ENCODE results near the gene TMPRSS11F.
"Not testable (repeated sequence)": the region's sequence is repeated elsewhere in the genome, so short reads cannot be mapped to it uniquely, and the experiment has no call there.

The TMPRSS11F gene

DNA sequence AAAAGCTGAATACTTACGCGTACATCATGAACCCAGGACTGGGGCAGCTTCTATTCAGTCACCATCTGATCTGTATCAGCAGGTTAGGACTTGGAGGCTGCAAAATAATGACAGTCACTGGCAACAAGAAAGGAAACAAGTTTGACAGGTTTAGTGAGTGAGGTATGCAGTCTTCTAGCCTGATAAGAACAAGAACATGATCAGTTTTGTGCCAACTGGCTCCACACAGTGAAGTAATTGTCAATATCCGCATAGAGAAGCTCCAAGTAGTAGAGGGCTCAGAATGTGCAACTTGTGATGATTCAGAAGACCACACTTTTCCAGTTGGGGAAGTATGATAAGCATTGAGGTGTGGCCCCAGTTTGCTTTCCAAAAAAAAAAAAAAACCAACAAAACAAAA lies at the start of gene TMPRSS11F:
TSS of gene TMPRSS11F (minus strand) at position 77 of the 400 bp plus-strand sequence. CDS start at position 28, 49 bp downstream.
- DNase-seq, result no peak

DNA sequence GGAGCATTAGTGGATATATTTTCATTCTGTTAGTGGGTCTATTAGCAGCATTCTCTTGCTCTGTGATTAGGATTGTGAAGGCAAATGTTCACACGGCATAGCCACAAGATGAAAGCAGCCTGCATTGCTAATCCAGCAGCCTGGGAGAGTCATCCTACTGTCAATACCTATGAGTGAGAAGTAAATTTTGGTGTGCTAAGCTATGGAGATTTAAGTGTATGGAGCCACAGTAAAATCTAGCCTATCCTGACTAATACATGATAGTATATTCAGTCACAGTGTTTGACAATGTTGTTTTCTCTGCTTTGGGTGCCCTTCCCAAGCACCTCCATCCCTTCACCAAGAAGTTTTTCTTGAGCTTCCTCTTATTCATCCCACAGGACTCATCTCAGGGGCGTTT lies 47.2 kb upstream of the TMPRSS11F start:
- DNase-seq, result no peak

DNA sequence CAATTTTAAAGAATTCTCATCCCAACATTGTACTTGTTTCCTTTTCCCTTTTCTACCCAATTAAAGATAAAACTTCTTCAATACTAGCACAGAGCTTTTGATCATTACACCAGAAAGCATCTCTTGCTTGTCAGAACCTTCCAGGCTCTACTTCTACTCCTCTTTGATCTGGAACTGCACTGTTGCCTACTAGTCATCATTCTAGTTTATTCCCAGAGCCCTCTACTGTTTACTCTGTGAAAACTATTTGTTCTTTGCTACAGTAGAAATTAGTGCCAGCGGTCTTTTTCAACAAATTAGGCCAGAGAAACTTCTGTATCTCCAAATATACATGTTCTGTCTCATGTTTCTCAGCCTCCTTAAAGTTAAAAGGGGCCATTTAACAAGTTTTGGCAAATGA lies 46.8 kb upstream of the TMPRSS11F start:
- DNase-seq, result no peak

DNA sequence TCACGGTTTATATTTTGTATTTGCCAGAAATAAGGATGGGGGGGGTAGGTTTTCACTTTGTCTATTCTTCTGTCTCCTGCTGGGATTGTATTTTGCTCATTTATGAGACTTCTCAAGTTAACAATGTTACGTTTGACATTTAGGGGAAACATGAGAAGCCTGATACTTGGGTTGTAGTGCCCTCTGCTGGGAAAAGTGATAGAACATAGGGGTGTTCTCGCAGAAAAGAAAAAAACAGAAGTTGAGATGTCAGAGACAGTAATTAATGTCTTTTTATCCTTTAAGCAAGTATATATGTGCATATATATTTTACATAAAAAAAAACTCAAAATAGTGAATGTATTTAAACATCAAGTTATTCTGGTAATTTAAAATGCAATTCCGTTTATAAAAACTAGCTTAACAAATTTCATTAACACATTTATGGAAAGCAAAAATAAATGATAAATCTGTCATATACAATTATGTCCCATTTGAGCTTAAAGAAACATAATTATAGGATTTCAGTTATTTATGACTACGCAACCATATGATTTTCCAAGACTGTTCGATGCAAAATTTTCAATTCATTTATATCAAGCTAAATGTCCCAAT lies 46.0 kb upstream of the TMPRSS11F start:
- DNase-seq, result peak; percentile 22

DNA sequence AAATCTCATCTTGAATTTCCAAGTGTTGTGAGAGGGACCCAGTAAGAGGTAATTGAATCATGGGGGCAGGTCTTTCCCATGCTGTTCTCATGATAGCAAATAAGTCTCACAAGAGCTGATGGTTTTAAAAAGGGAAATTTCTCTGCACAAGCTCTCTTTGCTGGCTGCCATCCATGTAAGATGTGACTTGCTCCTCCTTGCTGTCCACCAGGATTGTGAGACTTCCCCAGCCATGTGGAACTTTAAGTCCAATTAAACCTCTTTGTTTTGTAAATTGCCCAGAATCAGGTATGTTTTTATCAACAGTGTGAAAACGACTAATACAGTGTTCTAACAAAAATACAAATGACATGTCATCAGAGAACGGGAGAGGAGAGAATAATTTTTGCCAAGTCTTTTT lies 44.7 kb upstream of the TMPRSS11F start:
- not testable (repeated sequence) for DNase-seq

DNA sequence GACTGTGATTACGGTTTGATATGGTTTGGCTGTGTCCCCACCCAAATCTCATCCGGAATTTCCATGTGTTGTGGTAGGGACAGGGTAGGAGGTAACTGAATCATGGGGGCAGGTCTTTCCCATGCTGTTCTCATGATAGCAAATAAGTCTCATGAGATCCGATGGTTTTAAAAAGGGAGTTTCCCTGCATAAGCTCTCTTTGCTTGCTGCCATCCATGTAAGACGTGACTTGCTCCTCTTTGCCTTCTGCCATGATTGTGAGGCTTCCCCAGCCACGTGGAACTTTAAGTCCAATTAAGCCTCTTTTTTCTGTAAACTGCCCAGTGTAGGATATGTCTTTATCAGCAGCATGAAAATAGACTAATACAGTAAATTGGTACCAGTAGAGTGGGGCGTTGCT lies 42.5 kb upstream of the TMPRSS11F start:
- DNase-seq, result not testable (repeated sequence)

DNA sequence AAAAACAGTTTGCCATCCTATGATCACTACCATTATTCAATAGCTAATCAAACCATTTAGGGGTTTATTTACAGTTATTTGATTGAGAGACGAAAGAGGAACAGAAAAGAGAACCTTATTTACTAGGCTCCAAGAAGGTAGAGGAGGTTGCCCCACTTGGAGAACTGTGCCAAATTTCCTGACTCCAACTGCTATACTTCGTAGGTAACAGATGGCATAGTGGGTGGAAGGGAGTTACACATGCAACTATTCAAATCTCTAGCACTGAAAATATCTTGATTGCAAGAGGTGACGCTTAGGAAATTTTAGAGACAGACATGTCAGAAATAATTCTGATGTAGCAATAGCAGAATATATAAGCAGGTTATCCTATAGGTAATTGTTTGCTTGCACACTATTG lies 38.0 kb upstream of the TMPRSS11F start:
- DNase-seq, result no peak

DNA sequence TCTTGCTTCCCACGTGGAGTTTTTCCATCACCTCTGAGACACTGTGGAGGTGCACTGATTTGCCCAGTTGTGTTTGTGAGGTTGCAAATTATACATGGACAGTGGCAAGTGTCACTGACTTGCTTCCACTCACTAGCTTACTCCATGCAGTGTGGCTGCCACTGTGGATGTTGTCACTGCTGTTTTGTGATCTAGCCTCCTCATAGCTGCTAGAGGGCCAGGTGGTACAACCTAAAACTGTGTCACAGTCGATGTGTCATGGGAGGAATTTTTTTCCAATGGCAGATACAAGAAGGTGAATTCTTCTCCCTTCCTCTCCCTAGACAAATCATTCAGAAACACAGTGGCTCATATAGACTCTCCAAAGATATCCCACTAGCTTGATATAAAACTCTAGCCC lies 37.5 kb upstream of the TMPRSS11F start:
- DNase-seq, result no peak

DNA sequence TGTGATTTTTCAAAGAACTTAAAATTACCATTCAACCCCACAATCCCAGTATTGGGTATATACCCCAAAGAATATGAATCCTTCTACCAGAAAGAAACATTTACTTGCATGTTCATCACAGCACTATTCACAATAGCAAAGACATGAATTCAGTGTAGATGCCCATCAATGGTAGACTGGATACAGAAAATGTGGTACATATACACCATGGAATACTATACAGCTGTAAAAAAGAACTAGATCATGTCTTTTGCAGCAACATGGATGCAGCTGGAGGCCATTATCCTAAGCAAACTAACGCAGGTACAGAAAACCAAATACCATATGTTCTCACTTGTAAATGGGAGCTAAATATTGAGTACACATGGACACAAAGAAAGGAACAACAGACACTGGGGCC lies 34.1 kb upstream of the TMPRSS11F start:
- no peak for DNase-seq

DNA sequence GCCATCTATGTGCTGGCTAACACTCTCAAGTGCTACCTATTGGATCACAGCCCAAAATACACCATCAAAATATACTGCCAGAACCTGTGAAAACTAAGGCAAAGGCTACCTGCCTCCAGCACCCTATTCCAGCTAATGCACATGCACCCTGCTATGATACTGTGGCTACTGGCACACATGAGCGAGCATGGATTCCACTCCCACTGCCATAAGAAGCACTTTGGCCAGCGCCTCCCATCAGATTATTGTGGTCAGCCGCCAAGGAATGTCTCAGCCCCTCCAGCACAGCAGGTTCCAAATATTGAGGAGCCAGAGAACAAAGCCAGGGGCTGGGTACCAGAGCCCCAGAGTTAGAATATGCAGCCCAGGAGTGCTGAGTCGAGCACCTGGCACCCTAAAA lies 32.5 kb upstream of the TMPRSS11F start:
- DNase-seq, result no peak

DNA sequence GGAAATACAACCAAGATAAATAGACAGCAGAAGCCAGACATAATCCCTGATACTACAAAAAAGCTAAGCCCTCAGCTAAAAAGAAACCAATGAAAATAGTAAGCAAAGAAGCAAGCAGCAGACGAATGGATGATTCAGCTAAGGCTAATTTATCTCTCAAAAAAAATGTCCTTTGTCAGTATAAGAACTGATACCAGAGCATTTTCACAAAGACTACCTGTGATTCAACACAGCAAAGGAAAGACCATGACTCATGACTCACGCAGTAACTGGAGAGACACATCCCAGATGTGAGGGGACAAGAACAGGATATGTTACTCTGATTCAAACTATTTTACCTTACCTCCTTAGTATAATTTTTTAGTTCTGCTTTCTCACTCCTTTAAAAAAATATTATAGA lies 22.7 kb upstream of the TMPRSS11F start:
- no peak for DNase-seq

DNA sequence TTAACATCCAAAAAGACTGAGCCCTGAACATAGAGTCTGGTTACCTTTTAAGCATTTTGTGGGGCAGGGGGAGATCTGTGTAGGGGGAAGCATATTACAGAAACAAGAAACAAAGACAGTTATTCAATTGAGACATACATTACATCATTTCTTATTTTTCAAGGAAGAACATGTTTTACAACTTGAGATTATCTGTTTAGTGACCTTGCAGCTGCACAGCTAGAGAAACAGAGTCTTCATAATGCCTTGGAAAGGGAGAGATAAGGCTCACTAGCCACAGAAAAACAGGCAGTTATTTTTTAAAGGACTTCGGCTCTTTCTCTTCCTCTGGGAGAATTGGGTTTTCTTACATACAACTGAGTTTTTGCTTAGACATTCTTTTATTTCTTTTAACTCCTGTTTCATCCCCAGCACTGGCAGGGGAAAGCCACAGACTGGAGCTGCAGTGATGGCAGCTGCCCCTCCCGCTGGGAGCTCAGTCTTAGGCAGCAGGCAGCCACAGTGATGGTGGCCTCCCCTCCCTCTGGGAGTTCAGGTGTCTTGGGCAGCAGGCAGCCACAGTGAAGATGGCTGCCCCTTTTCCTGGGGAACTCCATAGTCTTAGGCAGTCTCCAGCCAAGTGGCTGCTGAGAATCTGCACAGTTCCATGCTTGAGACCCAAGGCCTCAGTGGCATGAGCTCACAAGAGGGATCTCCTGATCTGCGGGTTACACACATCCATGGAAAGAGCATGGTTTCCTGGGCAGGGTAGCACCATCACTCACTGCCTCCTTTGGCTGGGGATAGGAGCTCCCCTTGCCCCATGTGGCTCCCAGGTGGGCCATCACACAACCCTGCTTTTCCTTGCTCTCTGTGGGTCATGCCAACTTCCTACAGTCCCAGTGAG lies 19.4 kb upstream of the TMPRSS11F start:
- DNase-seq, result no peak

DNA sequence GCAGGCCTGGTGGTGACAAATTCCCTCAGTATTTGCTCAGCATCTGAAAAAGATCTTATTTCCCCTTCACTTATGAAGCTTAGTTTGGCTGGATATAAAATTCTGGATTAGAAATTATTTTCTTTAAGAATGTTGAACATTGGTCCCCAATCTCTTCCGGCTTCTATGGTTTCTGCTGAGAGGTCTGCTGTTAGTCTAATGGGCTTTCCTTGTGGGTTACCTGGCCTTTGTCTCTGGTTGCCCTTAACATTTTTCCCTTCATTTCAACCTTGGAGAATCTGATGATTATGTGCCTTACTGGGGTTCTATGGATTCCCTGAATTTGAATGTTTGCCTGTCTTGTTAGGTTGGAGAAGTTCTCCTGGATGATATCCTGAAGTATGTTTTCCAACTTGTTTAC lies 17.4 kb upstream of the TMPRSS11F start:
- no peak for DNase-seq

DNA sequence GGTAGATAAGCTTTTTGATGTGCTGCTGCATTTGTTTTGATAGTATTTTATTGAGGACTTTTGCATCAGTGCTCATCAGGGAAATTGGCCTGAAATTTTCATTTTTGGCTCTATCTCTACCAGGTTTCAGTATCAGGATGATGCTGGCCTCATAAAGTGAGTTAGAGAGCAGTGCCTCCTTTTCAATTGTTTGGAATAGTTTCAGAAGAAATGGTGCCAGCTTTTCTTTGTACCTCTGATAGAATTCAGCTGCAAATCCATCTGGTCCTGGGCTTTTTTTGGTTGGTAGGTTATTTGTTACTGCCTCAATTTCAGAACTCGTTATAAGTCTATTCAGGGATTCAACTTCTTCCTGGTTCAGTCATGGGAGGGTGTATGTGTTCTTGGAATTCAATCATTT lies 15.6 kb upstream of the TMPRSS11F start:
- DNase-seq, result no peak

DNA sequence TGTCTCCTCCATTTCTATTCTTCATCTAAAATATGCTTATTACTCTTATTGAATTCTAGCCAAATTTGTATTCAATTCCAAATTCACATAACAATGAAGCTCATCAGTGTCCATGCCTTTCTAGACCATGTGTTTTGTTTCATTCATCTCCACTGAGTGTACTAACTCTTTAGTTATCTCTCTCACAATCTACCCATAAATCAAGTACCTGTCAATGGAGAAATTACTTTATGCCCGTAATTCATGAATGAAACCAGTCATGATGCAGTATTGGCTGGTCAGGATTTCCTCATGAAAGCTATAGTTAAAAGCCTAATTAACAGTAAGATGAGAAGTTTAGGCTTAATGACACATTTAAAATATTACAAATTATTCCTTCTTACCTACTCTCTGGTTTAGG lies 12.2 kb upstream of the TMPRSS11F start:
- no peak for DNase-seq

DNA sequence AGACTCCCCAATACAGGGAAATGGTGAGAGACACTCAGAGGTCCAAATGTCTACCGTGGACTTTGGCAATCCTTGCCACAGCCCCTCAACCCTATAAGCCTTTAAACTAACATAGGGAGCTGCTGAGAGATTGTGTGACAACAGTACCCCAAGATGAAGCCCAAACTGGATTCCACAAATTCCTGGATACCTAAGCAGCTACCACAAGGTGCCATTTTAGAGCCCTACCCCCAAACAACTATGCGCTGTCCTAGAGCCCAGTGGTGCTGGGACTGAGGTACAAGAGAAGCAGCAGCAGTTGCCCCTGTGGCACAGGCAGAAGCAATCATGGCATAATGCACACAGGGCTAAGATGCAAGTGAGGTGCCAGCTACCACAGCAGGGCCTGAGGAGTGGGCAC lies 2.7 kb upstream of the TMPRSS11F start:
- no peak for DNase-seq

DNA sequence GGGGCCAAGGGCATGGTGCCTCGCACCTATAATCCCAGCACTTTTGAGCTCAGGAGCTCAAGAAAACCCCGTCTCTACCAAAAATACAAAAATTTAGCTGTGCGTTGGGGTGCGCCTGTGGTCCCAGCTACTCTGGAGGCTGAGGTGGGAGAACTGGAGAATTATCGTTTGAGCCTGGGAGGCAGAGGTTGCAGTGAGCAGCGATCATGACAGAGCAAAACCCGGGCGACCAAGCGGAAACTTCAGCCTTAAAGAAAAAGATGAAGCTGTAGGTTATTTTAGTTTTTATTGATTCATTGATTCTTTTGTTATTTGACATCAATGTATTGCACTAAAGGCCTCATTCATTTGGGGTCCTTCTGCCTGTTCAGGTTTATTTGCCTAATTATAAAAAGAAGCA lies 5.4 kb downstream of the TMPRSS11F start:
- no peak for DNase-seq

DNA sequence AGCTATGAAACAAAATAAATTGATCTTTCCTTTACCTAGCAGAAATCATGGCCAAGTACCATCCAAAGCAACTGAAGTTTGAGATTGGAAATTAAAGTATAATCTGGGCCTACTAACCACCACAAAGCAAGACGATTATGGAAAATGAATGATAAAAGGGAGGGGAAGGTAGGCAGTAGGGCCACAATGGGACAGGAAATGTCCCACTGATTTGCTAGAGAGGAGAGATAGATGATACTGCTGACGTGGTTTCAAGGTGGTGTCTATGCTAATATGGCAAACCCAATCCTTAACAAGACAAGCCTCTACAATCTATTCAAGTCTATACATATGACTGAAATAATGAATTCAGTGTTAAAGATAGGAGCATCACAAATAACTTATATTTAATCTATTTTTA lies 6.1 kb downstream of the TMPRSS11F start:
- DNase-seq, result no peak

DNA sequence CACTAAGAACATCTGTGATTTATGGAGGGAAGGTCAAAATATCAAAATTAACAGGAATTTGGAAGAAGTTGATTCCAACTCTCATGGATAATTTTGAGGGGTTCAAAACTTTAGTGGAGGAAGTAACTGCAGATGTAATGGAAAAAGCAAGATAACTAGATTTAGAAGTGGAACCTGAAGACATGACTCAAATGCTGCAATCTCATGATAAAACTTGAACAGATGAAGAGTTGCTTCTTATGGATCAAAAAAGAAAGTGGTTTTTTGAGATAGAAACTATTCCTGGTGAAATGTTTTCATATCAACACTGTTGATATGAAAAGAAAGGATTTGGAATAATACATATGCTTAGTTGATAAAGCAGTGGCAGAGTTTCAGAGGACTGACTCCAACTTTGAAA lies 9.7 kb downstream of the TMPRSS11F start:
- DNase-seq, result no peak

DNA sequence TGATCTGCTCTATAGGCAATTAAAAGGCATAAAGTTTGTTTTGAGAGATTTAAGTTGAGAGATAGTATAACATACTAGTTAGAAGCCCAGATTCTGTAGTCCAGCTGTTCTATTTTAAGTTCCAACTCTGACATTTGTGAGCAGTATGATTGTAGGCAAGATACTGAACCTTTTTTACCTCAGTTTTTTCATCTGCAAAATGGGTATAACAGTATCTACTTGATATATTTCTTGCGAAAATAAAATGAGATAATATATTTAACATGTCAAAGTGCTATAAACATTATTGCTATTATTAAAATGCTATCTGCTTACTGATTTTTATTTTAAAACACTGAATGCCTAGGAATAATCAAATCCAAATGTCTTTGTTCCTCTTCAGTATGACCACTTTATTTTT lies 19.2 kb downstream of the TMPRSS11F start:
- no peak for DNase-seq

DNA sequence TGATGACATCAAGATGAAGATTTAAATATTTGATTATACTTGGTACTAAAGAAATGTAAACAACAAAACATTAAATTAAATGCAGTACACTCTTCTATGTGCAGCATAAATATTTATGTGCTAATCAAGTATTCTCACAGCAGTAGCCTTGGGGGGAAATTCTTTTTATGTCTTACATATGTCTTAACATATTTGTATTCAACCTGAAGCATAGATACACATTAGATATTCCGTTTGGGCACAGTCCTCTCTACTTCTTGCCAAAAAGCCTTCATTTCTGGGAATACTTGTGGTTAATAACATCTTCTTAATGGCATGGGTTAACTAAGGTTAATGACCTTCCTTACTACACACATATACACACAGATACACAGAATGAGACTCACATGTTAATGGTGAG lies 19.8 kb downstream of the TMPRSS11F start:
- no peak for DNase-seq

DNA sequence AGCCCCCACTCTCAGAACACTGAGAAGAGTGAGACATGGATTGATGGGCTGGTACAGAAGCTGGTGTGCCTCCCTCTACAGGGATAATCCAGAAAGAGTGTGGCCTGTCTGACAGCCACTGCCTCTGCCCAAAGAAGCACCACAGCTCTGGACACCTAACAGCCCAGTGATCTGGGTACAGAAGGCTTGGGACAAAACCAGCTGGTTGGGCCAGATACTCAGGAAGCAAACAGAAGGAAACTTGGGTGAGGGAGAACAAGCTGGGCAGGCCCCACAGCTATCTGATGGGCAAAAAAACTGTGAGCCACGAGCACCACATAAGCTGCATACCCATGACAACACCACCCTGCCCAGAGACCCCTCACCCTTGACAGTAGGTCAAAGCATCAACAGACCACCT lies 46.9 kb downstream of the TMPRSS11F start:
- no peak for DNase-seq

DNA sequence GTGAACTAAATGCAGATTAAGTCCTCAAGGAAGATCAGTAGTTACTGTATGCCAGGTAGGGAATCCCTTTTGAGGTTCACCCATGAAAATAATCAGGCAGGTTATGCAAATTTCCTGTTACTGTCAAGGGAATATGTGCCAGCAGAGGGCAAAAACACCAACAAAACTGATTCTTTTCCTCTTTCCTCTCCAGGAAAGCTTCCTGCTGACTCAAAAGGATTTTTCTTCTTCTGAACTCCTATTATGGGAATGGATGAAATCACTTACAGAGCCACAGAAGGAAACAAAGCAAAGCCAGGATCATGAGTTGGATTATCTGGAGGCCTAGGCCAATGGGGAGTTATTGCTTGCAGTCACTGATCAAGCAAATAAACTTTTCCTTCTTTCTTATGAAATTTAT lies 49.7 kb downstream of the TMPRSS11F start:
- no peak for DNase-seq

DNA sequence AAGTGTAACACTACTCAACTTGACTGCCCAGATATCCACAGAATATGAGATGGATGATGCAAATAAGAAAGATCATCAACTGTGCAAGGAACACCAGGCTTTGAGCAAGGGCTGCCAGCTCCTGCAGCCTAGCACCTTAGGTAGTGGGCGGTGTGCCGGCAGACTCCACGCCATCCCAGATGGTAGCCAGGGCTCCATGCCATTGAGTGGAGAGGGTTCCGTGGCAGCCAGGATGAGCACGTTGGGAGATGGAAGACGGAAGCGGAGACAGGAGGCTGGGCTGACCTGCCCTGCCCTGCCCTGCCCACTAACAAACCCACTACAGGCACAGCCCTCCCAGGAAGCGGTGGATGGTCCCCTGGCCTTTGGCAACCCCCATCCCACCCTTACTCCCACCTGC lies 51.9 kb downstream of the TMPRSS11F start:
- DNase-seq, result no peak

DNA sequence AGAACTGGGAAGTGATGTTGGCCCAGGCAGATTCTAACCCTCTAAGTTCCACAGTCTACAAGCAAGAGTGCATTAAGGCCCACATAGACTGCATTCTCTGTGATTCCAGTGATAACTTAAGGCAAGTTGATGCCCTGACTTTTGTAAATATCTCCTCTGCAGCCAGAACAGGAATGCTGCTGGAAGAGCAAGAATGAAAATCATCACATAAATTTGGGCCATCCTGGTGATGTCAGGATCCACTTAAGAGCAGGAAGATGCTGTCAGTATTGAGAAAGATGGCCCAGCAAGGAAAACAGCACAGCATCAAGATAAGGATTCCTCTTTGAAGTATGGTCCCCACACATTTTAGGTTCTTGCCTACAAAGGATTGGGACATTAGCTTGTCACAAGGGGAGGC lies 52.4 kb downstream of the TMPRSS11F start:
- DNase-seq, result no peak

Measured in CD4-positive, alpha-beta T cell treated with Interleukin-21 for 1 hour (primary cell).